VCaP (cell line): ENCODE data around the gene SERTAD3.

Source experiments
- H3K27ac ChIP-seq: fragments of 450-650 bp; 2 replicates; pipeline ENCODE4 v1.5.1; 2017
- TF ChIP-seq, protein P1 (sequence below): fragments of 450-650 bp; conservative IDR thresholded peaks from 2 replicates; pipeline ENCODE4 v1.5.1; 2017; ENCODE audit warnings: mild to moderate bottlenecking, moderate library complexity

The SERTAD3 gene

DNA sequence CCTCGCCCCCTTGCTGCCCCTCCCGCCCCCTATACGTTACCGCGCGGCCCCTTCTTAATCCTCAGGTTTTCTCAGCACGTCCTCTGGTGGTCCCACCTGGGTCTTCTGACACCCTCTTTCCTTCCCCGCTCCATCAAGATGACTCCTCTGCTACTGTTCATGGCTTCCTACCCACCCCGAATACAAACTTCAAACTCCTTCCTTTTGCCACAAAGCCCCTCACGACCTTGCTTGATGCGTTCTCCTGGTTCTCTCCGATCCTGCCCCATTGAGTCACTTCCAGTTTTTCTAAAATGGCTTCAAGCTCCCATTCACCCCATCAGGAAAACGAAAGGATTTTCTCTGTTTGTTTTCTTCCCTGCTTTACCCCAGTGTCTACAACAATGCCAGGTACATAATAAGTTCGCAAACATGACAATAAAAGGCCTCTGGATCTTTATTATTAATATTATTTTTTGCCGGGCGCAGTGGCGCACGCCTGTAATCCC is 734 bp upstream of the SERTAD3 start:
- TF ChIP-seq, protein P1, sequence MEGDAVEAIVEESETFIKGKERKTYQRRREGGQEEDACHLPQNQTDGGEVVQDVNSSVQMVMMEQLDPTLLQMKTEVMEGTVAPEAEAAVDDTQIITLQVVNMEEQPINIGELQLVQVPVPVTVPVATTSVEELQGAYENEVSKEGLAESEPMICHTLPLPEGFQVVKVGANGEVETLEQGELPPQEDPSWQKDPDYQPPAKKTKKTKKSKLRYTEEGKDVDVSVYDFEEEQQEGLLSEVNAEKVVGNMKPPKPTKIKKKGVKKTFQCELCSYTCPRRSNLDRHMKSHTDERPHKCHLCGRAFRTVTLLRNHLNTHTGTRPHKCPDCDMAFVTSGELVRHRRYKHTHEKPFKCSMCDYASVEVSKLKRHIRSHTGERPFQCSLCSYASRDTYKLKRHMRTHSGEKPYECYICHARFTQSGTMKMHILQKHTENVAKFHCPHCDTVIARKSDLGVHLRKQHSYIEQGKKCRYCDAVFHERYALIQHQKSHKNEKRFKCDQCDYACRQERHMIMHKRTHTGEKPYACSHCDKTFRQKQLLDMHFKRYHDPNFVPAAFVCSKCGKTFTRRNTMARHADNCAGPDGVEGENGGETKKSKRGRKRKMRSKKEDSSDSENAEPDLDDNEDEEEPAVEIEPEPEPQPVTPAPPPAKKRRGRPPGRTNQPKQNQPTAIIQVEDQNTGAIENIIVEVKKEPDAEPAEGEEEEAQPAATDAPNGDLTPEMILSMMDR = peak; percentile 27; the same call in 1 of the 2 replicates
- peak overlapping the region; percentile 94 for H3K27ac ChIP-seq

DNA sequence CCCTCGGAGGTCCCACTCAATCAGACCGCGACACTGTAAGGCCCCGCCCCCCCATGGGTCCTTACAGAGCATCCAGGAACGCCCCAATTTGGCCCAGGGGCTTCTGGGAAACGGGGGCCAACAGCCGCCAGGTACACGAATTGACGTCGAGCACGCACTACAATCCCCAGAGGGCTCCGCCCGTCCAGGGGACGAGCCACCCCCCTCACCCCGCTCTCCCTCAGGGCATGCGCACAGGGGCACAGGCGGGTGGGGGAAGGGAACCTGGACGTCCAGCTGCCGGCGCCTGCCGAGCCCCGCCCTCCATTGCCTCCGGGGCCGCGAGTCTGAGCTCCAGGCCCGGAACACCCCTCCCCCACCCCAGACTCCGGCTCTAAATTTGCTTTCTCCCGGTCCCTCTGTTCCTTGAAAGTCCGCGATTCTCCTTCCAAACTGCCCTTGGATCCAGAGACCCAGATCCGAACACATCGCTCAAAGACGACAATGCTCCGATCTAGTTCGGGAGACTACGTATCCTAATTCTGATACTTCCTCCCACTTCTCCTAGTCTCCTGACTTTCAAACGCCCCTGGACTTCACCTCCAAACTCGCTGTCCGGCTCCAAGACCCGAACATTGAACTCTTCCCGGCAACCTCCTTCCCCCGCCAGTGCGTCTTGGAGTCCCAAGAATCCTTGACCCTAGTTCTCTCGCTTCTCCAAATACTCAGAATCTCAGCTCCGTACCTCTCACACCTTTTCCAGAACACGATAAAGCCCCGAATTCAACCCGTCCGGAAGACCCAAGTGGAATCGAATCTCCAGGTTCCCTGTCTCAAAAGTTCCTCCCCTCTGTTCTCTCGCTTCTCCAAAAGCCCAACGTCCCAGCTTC is 770 bp downstream of the SERTAD3 start:
- peak overlapping the region; percentile 94 for H3K27ac ChIP-seq
- TF ChIP-seq, protein P1 = no peak

DNA sequence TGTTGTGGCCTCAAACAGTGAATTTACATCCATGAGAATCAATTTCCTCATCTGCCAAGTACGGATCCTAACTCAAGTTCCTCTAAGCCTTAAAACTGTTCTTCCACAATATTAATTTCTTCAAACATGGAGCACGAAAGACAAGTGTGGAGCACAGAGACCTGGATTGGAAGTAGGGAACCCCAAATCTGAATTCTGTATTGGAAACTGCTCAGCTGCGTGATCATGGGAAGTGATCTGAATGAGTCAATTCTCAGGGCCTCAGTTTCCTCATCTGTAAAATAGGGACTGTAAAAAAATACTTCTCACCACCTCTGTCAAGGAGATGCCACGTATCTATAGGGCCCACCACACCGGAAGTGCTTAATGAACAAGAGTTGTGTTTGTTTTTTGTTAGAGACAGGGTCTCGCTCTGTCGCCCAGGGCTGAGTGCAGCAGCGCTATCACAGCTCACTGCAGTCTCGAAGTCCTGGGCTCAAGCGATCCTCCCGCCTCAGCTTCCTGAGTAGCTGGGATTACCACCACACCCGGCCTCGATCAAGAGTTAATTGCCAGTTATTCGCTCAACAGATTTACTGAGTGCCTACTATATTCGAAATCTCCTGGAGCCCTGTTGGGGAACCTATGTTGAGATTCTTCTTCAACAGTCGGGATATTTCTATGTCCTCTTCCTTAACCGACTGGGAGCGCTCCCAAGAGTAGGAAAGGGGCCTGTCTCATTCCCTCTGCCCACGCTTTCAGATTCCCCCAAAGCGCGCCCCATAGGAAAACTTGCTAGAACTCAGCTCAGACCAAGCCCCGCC is 1.6 kb downstream of the SERTAD3 start:
- TF ChIP-seq, protein P1 = no peak
- peak overlapping the region; percentile 94 for H3K27ac ChIP-seq

DNA sequence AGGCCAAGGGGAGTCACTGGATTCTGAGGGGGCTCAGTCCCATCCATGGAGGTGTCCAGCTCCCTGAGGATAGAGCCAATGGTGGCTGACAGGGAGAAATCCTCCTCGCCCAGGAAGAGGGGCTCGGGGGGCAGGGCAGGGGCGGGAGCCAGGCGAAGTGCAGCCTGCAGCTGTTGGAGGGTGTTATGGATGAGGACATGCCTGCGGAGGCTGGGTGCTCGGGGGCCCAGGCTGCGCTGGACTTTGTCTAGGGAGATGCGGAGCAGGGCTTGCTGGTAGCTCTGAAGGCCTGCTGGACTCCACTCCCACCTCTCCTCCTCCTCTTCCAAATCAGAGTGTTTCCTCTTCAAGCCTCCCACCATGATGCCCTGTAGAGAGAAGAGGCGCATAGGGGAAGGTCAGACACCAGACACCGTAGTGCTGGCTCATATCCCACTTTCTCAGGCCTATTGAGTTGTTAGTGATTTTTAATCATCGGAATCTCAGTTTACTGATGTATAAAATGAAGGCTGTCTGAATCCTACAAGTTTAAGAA is 2.3 kb downstream of the SERTAD3 start:
- TF ChIP-seq, protein P1 = no peak

DNA sequence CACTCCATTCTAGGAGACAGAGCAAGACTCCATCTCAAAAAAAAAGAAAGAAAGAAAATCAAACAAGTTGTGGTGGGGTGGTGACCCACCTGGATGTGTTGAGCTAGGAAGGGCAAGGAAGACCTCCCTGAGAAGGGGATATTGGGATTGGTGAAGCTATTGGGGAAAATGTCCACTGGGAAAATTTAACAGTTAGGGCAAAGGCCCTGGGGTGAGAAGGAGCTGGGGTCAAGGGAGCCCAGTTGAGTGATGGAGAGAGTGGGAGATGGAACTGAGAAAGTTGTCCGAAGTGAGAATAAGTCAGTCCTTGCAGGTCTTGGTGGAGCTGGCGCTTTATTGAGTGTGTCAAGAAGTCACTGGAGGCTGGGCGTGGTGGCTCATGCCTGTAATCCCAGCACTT is 5.9 kb downstream of the SERTAD3 start:
- TF ChIP-seq, protein P1 = no peak
- H3K27ac ChIP-seq = no peak overlapping the region

More for the DNA sequence above, 2.3 kb downstream of the SERTAD3 start:
- peak overlapping the region; percentile 94; the same call in 1 of the 2 replicates for H3K27ac ChIP-seq

DNA sequence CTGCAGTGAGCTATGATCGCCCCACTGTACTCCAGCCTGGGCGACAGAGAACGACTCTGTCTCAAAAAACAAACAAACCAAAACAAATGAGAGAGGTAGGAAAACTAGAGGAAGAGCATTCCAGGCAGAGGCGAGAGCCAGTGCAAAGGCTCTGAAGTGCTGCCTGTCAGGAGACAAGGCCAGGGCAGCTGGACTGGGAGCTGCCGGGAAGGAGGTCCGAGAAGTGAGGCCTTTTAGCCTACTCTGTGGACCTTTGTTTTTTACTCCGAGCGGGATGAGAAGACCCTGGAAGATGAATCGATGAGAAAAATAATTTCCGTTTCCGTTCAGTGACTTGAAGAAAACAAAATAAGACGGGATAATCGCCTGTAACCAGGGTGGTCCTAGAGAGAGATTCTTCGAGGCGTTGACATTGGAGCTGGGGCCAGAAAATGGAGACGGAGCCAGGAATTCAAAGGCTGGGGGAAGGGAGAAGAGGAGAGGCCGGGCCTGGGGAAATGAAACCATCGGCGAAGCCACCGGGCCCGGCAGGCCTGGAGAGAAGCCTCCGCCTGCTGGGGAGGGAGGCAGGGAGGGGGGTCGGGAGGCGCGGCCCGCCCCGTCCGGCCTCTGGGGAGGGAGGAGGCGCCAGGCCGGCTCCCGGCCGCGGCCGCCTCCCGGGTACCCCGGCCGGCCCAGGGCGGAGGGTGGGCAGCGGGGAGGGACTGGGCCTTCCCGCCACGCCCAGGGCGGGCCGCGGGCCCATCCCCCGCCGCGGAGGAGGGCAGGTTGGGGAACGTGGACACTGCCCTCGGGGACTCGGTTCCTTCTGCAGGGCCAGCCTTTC is 10.5 kb downstream of the SERTAD3 start:
- TF ChIP-seq, protein P1 = no peak
- peak overlapping the region; percentile 99 for H3K27ac ChIP-seq

DNA sequence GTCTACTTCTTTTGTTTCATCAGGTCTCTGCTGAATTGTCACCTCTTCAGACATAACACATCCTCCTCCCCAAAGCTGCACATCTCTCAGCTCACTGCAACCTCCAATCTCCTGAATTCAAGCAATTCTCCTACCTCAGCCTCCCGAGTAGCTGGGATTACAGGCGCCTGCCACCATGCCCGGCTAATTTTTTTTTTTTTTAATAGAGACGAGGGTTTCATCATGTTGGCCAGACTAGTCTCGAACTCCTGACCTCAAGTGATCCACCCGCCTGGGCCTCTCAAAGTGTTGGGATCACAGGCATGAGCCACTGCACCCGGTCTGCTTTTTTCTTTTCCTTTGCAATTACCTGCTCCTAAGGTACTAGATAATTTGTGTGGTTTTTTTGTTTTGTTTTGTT is 11.4 kb downstream of the SERTAD3 start:
- peak overlapping the region; percentile 99 for H3K27ac ChIP-seq
